CD4-positive, alpha-beta T cell treated with Interleukin-21 for 1 hour (primary cell): Measurements from ENCODE around the gene HES6.
"Not testable (repeated sequence)": the region's sequence is repeated elsewhere in the genome, so short reads cannot be mapped to it uniquely, and the experiment has no call there.

Experiments used
- DNase-seq: peaks from one replicate; pipeline ENCODE4 v3.0.0-alpha.2; 2020

Gene HES6

GRCh38 chr2:238239863-238240756 lies at the start of gene HES6:
HES6 (minus strand) TSS chr2:238240038; CDS start chr2:238239905, 133 bp downstream.
- peak; percentile 80 for DNase-seq

DNA sequence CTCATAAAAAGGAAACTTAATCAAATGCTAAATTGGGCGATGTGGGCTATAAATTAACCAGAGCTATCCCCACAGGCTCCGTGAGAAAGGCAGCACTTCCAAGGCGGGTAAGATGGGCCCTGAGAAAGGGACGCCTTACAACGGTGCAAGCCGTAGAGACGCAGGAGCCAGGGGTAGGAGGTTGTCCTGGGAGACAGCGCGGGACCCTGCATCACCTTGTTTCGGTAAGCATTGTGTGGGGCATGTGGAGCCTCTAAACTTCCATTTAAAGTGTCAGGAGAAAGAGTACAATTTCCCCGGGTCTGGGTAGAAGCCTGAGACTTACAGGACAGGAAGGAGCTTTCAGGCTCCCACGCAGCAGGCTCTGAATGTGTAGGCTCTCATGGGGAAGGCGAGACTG lies 49.7 kb upstream of the HES6 start:
- no peak for DNase-seq

DNA sequence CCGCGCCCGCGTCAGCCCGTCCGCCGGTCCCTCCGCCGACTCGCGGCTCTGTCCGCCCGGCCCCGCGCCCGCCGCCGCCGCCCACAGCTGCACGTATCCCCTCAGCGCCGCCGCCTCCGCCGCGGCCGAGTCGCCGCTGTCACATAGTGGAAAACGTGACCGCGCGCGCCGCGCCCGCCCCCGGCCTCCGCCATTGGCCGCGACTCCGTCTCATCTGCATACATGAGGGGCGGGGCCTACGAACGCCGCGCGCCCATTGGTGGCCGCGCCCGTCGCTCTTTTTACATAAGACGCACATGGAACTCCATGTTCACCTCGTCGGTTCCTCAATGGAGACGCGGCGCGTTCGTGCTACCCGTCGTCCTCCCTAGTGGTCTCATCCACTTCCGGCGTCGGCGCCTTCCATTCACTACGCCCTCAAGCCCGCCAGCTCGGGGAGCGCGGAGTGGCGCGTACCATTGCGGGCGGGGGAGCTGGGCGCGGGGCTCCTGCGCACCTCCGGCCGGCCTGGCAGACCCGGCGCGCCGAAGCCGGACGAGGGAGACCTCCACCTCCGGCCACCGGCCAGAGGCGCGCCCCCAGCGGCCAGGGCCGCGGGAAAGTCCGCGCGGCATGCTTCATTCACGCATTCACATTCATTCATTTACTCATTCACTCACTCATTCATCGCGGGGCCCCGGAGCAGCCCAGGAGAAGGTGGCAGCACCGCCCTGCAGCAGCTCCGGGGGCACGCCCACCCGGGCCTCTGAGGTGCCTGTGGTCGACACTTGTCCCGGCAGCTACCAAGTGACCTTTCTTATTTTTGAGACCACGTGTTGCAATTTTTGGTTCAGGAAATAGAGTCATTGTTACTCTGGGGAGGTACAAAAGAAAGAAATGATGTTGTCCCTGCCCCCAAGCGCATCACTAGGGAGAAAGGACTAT lies 49.1 kb upstream of the HES6 start:
- peak; percentile 99 for DNase-seq

DNA sequence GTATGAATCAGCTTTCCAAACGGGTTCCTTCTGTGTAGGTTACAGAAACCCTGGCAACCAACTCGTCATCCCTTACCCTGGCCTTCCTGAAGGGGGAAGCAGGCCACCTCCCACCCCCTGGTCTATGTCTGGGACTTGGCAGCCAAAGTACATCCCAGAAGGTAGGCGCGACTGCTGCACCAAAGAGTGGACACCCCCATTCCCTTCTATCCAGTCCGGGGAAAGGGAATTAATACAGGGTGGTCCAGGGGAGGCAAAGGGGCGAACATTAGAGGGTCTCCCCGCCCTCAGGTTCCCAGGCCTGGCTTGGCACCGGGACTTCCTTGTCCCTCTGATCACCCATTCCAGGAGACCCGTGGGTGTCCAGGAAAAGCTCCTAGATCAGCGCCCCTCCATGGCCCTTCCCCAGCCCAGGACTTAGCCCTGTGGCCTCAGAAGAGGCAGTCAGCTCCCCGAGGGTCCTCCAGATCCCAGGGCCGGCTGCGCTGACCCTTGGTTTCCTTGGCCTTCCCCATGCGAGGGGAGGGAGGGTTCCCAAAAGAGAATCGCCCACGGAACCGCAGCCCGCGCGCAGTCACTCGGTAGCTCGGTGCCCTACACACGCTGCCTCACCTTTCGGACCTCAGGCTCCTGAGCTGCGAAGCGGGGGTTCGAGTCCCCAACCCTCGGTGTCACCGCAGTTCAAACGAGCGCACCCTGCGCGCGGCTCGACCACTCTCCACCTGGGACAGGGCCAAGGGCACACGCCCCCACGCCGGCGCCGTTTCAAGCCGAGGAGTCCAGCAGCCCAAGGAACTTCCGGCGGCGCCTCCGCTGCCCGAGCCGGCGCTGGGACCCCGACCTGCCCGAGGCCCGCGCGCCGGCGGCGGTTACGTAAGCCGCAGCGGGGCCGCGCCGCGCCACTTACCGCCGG lies 48.2 kb upstream of the HES6 start, which contains the start of gene PER2:
Gene PER2 (minus strand): TSS at position 874 of the 913 bp plus-strand sequence. CDS start 10,674 bp downstream, outside the sequence.
- DNase-seq = peak; percentile 52

DNA sequence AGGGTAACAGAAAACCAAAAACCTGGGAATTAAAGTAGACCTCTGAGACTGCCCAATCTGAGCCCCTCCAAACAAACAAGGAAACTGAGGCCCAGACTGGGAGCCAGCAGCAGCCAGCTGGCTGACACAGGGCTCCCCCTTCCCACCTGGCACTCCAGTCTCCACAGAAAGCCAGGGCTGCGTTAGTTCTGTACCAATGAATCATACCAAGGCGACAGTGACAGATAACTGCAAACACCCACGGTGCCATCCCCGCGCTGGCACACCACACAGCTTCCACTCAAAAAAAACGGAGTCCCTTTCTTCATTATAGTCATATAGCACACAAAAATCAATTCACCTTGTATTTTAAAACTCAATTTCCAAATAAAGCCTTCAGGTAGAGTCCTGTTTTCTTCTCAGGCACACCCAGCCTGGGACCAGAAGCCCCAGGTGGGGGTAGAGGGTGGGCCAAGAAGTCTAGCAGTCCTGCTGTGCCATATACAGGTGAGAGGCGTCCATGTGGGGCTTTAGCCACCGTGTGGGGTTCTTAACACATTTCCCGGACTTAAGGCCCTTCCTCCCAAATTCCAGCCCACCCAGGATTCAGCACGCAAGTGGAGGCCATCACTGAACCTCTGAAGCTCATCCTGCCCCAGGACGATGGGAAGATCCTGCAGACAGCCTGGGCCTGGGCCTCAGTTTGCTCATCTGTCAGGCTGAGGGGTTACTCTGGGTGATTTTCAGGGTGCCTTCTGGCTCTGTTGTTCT lies 47.3 kb upstream of the HES6 start:
- no peak for DNase-seq

DNA sequence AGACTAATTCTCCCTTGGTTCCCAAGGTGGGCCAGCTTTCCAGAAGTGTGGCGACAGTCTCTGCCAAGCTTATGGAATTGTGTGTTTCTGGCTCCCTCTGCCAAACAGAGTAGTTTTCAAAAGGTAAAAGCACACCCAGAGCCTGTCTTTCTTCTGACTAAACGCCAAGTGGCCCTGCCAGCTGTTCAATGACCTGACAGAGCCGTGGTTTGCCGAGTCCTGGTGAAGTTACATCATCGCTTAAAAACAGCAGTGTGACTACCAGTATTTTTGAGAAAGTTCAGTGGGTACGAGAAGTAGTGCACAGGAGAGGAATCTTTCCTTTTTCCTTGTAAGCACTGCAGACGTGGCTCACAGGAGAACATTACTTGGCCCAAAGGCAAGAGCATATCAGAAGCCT lies 46.7 kb upstream of the HES6 start:
- DNase-seq = no peak

DNA sequence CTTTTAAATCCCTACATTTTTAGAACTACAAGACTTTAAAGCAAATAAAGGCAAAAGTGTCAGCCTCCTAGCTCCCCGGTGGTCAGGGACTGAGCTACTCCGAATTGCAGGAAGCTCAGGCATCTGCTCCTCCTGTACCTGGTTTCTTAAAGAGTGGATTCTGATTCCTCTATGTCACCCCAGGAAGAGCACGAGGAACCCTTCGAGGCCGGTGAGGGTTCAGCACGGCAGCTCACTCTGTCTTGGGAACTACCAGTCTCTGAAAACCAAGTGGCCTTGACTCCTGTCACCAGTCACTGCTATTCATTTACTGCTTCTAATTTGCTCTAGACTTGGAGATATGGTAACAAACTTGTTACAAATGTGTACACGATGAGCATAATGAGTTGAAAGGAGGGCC lies 46.3 kb upstream of the HES6 start:
- no peak for DNase-seq

DNA sequence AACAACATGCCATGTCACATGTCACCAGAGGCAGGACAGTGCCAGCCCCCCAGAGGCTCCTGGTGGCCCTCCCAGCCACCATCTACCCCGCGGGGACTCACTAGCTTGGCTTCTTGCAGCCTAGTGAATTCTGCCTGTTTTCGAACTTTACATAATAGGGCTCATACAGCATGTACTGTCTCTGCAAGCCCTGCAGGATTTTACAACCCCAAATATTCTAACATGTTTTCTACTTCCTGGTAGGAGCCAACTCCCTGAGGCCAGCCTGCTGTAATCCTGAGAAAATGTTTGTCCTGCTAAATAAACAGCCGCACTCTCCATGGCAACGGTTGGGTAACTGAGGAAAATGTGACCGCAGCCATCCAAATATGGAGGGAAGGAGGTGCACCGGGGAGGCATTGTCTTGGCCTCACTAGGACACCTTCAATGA lies 45.8 kb upstream of the HES6 start:
- no peak for DNase-seq

- no peak for DNase-seq
Observed at GRCh38 chr2:238284802-238285515, 45.1 kb upstream of the HES6 start.

DNA sequence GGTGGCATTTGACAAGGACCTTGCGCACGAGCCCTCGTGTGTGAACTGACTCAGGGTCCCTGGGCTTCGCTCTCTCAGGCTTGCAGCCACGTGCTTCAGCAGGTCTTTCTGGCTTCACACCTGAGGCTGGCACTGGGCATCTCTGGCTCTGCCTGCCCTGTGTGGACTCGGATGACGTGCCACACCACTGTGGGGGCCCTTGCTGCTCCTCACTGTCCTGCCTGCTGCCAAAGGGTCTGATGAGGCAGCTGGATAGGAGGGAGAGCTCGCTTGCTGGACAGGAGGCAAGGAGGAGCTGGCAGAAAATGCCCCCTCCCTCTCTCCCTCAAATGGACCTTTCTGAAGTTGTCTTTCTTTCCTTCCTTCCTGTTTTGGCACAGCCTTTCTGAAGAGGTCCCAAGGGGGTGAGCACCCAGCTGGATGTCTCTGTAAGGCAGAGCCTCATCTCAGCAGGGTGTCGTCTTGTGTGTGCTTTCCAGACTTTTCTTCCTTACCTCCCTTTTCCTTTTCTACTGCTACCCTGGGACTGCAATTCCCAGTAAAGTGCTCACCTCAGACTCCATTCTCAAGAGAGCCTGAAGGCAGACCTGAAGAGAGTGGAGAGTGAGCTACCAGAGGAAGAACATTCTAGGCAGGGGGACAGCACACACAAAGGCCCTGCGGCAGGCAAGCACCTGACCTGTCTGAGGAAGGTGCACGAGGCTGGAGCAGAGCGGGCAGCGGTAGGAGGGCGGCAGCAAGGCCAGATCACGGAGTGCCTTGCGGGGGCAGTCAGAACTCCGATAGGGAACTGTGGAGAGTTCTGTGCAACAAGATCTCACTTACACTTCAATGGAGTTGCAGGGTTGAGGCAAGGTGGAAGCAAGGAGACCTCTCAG lies 43.3 kb upstream of the HES6 start:
- no peak for DNase-seq

DNA sequence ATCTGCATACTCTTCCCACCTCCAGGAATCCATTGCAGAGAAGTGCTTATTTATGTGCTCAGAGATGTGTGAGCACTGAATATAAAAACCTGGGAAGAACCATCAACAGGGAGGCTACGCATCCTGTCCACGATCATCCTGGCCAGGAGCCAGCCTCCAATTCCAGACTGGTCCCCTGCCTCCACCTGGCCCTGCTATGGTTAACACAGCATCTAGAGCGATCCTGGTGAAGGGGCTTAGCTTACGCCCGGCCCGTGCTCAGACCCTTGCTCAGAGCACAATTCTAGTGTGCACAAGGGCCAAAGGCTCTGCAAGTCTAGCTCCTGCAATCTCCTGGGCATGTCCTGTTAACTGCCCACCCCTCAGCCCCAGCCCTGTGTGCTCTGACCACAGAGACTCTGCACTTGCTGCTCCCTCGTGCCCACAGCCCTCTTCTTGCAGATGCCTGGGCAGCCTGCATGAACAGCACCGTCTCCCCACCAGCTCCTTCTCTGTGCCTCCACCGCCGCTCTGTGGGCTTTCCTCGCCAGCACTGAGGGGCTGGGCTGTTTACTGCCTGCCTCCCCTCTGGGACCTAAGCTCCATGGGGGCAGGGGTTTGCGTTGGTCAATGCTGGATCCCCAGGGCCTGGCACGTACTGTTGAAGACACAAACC lies 42.1 kb upstream of the HES6 start:
- no peak for DNase-seq

GRCh38 chr2:238280083-238280825 lies 40.4 kb upstream of the HES6 start:
- no peak for DNase-seq

- DNase-seq = no peak
Observed at GRCh38 chr2:238279324-238279682, 39.5 kb upstream of the HES6 start.

DNA sequence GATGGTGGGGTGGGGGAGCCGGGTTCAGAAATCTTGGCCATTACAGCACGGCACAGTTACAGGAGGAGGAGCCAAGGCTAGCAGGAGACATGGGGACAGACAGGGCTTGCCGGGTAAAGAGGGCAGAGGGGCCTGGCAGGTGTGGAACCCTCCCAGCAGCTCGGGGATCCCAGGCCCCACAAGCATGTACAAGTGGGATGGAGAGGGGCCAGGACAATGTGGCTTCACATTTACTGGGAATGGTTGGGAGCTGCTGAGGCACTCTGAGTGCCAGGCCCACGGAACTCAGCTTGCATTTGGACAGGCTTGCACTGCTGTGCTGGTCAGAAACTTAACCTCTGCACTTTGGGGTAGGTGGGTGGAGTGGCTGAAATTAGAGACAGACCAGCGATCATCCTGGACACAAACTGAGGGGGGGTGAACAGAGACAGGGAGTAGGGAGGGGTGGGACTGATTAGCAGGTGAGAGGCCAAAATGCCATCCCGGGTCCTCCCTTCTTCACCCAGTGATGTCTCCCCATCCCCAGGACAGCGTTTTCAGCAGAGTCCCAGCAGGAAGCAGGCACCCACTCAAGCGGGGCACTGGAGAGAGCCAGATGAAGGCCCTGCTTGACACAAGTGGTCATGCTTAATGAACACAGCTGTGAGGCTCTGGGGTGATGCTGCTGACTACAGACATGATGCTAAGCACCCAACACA lies 38.9 kb upstream of the HES6 start:
- DNase-seq = no peak

DNA sequence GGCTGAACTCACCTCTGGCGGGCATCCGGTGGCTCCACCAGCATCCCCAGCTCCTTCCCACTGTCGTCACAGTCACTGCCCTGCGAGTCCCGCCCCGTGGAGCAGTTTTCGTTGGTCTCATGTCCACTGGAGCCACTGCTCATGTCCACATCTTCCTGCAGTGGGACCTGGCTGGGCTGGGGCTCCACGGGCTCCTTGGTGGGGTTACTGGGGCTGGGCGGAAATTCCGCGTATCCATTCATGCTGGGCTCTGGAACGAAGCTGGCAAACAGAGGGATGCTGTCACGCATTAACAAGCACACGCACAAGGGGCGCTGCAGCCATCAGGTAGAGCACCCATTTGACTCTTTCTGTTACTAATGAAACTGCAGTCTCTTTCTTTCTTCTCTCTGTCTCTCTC lies 37.9 kb upstream of the HES6 start:
- no peak for DNase-seq

- DNase-seq = no peak
Observed at GRCh38 chr2:238274152-238274865, 34.5 kb upstream of the HES6 start.

DNA sequence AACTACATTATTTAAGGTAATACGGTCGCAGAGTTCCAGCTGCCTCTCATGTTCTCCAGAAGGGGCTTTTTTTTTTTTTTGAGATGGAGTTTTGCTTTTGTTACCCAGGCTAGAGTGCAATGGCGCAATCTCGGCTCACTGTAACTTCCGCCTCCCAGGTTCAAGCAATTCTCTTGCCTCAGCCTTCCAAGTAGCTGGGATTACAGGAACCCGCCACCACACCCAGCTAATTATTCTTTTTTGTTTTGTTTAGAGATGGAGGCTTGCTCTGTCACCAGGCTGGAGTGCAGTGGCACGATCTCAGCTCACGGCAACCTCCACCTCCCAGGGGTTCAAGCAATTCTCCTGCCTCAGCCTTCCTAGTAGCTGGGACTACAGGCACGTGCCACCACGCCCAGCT lies 33.6 kb upstream of the HES6 start:
- DNase-seq = not testable (repeated sequence)
